Left renal cortex interstitium (tissue), 4 donors: Measurements from ENCODE around the gene NTN1. TPM values are rescaled to one million over a fixed set of nuclear protein-coding genes. Genes with fewer than 3 reads are reported as not detected.

ENCODE experiments used
- DNase-seq, 4 donors: peaks; one replicate each; pipeline ENCODE4 v3.0.0-alpha.2; 2013; ENCODE audit warnings: low read depth in 4 of 4, low spot score in 2 of 4, missing footprints in 1 of 4
- polyA plus RNA-seq, 4 donors: library from polyadenylated mRNA; unstranded; fragments of 120-200 nt; gene quantifications; one replicate each; pipeline ENCODE4 v1.2.1, GENCODE V29; 2013; ENCODE audit not compliant: insufficient read length in 4 of 4

Gene NTN1
- polyA plus RNA-seq, 4 donors: 2.1 to 10.4 (median 5.7) TPM

DNA sequence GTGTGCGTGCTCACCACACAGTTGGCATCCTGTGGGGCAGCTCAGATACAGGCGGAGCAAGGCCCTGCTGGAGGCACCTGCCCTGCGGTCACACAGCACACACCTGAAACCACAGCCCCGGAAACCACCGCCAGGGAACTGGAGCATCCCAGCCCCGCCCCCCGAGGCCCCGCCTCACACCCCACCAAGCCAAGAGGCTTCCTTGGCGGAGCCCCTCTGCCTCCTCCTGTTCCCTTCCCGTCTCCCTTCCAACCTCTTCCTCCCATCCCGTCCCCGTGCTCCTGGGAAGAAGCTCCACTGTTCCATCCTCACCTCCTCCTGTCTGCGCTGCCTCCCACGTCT is 205.5 kb downstream of the NTN1 start:
- no peak for DNase-seq

DNA sequence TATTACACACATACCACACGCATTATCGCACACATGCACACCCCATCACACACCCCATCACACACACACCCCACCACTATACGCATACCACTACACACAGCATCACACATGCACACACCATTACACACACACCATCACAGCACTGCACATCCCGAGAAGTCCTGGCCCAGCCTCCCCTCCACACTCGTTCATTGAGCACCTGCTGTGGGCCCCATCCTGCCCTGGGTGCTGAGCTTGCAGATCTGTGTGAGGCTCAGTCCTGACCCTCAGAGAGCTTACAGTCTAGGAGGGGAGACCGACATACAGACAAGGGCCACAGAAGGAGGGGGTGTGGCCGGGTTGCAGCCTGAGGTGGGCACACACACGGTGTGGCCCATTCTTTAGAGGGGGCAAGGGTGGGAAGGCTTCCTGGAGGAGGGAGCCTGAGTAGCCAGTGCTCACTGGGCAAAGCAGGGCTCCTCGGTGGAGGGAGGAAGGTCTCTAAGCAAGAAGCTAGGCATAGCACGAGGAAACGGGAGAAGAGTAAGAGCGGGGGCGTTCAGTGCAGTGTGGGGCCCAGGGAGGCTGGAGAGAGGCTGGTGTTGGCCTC is 206.6 kb downstream of the NTN1 start:
- DNase-seq: no peak

DNA sequence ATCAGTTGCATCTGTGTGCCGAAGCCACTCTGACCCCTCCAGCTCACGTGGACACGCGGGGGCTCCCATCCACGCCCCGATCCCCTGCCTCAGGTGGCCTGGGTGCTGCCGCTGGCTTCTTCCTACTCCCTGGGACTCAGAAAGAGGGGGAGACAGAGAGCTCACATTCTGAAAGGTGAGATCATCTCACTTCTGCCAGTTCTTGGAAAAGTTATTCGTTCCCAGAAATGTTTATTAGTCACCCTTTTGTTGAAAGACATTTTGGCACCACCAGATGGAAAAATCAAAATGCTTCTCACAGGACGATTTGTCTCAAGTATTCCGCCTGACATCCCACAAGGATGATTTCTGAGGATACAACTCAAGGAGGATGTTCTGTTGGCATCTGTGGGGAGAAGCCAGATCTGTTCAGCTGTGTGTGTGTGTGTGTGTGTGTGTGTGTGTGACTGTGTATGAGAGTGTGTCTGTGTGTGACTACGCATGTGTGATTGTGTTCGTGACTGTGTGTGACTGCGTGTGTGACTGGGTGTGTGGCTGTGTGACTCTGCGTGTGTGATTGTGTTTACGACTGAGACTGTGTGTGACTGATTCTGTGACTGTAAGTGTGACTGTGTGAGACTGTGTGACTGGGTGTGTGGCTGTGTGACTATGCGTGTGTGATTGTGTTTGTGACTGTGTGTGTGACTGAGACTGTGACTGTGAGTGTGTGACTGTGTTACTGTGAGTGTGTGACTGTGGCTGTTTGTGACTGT is 207.3 kb downstream of the NTN1 start:
- DNase-seq: no peak

DNA sequence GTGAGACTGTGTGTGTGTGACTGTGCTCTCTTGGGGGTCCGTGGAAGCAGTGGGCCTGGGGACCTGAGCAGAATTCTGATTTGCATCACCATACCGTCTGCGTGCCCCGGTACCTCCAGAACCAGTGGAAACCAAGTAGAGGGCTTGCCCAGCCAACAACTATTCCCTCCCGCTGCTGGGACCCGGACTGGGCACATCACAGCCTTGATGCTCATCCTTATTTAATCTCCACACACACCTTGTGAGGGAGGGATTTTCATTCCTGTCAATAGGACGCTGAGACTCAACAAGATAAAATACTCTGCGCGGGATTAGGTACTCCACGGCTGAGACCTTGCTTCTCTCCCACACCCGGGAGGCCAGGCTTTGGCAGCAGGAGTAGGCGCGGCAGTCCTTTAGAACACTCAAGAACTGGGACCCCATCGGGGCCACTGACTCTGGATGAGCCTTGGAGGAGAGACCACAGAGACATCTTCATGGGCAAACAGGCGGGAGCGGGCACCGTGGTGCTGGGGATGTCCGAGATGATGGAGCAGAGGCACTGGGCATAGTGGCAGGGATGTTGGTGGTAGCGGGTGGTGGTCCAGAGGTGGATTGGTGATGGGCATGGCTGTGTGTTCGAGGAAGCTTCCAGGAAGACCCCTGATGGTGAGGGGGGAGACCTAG is 208.0 kb downstream of the NTN1 start:
- no peak for DNase-seq

DNA sequence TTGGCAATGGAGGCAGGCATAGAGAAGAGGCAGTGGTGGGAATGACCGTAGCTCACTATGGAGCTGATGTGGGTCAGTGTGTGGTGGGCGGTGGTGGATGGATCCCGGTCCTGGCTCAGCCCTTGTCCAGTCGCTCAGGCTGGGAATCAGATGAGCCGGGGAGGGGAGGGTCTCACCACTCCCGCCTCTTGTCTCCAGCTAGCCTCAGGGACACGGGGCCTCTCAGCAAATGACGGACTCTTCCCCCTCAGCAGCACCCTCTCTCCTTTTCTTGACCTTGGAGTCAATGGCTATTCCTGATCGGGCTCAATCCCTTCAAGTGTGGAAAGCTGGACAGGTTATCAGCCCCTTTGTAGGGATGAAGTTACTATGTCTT is 208.5 kb downstream of the NTN1 start:
- no peak for DNase-seq

DNA sequence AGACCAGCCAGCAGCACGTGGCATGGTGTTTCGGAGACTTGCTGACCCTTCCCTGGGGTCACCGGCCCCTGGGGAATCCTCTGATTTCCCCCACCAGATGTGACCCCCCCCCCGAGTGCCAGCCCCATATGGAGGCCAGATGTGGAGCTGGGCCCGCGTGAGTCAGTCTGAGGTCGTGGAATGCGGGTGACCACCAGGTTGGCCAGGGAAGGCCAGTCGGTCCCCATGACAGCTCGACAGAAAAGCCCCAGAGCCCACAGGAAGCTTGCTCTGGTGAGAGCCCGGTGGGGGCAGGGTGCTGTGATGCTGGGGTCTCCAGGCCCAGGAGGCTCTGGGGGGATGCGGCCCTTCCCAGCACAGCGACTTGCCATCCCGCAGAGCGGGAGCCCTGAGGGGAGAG is 209.0 kb downstream of the NTN1 start:
- DNase-seq: no peak

DNA sequence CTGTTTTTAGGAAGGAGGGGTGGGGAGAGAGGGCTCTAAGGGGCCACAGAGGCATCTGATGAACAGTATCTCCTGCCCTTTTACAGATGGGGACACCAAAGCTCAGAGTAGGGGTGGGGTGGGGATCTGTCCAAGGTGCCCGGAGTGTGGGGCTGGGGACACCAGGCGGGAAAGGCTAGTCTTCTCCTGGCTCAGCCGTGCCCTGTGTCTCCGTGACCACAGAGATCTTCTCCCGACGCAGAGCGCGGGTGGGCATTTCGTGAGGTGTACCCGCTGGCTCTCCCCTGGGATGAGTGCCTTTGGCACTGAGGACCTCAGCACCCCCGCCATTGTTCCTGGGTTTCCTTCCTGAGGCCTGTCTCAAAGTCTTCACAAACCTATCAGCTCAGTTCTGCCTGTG is 209.6 kb downstream of the NTN1 start:
- no peak for DNase-seq

DNA sequence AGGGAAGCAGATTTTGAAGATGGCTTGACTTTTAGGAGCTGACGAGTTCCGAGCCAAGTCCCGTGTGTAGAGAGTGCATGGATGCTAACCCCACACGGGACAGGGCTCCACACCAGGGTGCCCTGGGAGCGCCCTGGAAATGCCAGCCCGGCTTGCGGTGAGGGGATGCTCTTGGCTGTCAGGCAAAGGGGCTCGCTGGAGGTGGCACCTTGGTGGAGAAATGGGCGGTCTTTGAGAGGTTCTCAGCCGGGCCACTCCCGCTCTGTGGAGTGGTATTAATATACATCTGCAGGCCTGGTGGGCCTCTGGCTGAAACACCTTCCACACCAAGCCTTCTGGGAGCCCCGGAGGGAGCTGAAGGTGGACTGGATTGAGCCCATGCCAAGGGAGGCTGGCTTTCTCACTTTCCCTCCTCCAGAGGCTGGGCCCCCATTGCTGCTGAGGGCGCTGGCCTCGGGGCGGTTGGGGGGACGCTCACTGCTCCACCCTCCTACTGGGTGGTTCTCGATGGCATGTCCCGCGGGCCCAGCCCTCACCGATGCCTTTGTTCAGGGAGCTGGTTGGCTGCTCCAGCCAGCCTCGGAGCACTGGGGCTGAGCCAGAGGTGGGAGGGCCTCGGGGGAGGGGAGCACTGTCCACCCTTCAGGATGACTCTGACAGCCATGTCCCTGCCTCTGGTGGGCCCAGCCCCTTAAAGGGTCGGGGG is 210.3 kb downstream of the NTN1 start:
- DNase-seq: no peak

DNA sequence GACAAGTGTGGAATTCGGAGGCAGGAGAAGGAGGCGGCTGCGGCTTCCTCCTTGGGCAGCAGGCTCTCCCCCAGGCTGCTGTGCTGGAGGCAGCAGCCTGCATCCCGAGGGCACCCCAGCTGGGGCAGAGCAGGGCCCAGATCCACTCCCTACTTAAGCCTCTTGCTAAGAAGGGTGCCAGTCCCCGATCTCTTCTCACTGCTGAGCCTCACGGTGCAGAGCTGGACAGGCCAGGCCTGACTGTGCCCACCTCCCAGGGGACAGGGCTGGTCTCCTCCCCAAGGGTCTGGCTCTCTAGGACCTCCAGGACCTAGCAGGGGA is 210.8 kb downstream of the NTN1 start:
- no peak for DNase-seq

DNA sequence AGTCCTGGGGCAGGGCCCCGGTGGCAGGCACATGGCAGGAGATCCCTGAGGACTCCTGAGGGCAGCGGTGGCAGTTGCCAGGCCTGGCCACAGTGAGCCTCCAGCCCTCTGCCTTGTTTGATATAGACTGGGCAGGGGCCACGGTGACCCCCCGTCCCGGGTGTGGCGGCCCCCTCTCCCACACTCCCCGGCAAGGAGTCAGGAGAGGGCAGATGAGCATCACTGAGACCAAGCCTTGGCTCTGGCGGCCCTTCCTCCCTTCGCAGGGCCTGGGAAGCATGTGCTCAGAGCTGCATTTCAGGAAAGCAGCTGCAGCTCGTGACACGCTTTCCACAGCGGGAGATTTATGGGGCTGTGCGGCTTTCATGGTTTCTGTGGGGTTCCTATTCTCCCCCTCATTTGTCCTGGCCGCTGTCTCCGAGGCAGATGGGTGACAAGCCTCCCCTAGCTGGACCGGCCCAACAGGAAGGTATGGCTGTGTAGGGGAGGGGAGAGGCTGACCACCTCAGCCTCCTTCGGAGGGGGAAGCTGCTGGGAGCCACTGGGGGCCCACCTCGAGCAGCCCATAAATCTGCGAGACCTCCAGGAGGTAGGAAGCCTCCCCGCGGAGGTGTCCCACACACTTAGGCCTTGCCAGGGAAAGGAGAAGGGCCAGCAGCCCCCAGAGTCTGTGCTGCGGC is 211.4 kb downstream of the NTN1 start:
- peak in 1 of 4 donors; percentile 72 for DNase-seq

DNA sequence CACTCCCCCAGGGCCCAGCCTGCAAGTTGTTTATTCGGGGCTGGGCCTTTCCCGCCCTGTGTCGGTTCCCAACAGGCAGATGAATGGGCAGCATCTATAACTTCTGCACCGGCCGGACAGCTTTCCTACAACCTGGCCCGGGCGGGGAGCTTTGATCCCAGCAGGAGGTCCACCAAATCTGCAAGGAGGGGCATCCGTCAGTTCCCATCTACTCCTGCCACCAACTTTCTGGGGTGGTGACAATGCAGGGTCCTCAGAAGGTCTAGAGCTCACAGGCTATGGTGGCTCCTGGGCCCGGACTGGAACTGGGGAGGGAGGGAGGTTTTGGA is 211.9 kb downstream of the NTN1 start:
- no peak for DNase-seq

DNA sequence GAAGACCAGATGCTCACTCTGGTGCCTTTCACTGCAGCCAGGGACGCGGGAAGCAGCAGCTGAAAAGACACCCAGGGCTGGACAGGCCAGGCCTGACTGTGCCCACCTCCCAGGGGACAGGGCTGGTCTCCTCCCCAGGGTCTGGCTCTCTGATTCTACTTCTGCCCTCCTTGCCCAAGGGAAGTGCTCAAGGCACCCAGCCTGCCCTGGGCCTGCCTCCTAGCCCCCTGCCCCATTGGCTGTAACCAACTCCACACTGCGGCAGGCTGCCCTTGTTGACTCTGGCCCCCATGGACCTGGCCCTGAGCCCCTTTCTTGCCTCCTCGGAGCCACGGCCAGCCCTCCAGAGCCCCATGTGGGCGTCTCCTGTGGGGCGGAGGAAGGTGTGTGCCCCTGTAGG is 212.5 kb downstream of the NTN1 start:
- no peak for DNase-seq

DNA sequence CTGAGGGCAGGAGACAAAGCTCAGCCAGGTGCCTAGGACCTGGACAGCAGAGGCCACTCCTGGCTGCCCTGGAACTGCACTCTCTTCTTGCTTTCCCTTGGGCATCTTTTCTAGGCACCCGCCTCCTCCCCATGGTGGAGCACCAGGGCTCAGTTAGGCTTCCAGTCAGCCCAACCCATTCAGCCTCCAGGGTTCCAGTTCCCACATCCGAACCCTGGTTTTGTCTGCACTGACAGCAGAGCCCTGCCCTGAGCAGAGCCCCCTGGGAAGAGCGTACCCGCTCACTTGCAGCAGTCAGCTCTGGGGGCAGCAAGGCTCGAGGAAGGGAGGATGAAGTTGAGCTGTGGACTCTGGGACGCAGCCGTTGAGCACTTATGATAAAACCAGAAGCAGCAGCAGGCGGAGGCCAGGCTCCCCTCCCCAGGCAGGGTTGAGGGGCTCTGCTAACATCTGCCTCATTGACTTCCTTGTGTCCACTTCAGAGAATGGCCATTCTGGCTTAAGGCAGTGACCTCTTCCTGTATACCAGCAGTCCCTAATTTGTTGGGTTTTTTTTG is 213.2 kb downstream of the NTN1 start:
- no peak for DNase-seq

DNA sequence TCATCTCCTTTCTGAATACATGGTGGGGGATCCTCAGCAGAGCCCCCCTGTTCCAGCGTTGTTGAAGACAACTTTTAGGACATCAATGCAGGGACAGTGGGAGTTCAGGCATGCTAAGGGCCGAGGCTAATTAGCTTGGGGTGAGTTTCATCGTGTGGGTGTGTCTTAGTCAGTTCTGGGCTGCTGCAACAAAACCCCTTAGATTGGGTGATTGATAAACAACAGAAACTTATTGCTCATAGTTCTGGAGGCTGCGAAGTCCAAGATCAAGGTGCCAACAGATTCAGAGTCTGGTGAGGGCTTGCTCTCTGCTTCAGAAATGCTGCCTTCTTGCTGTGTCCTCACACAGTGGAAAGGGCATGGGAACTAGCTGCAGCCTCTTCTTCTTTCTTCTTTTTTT is 214.0 kb downstream of the NTN1 start:
- DNase-seq: no peak

DNA sequence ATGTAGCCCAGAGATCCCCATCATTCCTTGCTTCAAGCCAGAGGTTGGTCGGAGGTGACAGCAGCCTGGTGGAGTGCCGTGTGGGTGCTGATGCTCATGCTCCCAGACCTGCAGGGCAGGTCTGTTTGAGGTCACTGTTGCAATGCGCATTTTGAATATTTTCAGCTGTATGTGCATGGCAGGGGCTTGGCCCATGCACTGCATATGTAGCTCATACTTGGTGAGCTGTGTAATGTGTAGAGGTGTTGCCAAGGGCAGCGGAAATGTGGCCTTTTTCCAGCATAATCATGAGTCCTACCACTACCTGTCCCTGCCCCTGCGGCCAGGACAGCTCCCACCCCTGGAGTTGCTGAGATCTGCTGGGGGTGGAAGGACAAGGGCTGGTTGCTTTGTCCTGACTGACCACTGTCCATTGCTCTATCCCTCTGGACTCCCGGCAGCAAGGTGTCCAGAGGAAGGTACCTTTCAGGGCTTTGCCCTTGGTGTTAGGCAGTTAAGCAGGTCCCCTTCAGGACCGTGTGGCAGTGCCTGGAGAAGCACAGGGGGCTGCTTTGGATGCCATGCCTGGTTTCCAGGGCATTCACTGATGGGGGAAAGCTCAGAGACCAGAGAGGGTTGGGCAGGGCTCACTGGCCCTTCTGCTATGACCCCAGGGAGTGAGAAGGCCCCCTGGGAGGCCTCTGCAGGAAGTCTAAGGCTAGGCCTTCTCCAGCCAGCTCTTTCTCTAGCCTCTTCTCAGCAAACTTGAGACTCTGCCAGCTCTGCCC is 215.2 kb downstream of the NTN1 start:
- DNase-seq: no peak

DNA sequence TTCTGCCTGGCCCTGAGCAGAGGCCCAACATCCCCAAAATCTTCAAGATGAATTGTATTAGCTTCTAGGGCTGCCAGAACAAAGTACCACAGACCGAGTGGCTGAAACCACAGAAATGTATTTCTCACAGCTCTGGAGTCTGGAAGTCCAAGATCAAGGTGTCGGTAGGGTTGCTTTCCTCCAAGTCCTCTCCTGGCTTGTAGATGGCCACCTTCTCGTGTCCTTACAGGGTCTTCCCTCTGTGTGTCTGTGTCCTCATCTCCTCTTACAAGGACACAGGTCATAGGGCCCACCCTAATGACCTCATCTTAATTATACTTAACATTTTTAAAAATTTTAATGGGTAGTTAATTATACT is 215.7 kb downstream of the NTN1 start:
- DNase-seq: no peak

DNA sequence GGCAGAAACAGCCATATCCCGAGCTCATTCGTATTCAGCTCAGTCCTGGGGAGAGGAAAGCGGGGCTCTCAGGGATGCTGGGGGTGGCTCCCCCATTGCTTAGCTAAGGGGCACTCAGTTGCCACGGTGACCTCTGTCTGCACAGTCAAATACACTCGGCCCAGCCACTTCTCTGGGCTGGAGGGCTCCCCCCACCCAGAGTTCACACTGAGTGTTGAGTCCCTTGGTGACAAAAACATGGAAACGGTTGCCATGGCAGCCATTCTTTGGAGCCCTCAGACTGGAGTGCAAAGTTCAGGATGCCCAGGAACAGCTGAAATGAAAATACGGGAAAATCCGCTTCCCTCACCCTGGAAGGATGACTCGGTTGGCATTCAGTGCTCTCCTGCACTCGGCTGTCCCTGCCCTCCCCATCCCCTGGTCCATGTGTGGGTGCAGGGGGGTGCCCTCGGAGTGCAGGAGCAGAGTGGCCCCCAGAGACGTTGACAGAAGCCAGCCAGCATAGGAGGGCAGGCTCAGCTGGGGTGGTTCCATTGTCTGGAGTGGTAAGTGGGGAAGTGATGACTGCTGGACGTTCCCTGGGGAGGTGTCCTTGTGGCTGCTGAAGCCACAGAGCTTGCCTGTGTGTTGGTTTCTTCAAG is 216.5 kb downstream of the NTN1 start:
- no peak for DNase-seq

DNA sequence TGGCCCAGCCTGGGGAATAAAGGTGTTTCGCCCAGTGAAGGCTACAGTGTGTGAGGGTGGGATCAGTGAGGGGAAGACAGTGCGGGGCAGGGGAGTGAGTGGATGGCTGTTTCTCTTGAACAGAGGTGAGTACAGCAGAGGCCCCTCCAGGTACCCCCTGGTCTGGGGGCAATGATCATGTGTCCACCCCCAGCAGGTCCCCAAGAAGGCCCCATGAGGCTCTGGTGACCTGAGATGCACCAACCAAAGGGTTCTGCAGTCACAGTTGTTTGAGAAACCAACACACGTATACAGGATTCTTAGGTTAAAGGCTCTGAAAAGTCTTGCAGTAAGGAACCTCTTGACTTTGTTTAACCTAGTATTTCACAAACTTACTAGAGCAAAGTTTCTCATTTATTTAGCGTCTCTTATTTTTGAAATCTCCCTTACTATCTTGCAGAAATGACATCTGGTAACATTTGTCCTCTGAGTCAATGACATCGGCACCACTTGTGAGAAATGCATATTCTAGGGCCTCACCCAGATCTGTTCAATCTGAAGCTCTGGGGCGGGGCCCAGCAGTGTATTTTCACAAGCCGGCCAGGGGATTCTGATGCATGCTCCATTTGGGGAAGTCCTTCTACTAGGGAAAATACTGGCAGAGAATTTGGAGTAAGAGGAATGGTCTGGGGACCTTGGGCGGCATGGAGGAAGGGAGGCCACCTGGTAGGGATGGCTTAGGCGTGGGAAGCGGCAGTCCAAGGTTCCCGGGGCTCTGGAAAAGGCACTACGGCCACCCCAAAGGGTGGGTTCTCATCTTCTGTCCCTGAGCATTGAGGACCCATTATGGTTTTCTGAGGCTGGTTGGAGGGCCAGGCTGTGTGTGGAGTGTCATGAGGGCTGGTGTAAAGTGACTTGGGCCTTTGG is 217.3 kb downstream of the NTN1 start:
- no peak for DNase-seq

DNA sequence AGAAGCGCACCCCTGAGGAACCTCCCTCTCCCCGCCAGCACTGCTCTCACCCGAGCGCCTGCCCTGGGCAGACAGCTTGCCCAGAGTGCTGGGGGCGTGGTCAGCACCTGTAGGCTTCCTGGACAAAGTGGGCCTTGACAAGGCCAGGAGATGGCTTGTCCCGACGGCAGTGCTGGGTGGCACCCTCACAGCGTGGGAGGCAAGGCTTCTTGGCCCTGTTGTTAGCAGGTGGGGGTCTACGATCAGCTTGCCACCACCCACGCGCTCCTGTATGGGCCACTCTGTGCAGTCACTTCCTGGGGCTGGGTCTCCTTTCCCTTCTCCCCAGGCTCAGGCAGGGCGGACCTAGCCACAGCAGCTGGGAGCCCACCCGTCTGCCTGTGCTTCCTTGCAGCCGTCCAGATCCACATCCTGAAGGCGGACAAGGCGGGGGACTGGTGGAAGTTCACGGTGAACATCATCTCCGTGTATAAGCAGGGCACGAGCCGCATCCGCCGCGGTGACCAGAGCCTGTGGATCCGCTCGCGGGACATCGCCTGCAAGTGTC is 218.0 kb downstream of the NTN1 start:
- DNase-seq: no peak
